ENCODE data around the gene CHDH.

CHDH gene

DNA sequence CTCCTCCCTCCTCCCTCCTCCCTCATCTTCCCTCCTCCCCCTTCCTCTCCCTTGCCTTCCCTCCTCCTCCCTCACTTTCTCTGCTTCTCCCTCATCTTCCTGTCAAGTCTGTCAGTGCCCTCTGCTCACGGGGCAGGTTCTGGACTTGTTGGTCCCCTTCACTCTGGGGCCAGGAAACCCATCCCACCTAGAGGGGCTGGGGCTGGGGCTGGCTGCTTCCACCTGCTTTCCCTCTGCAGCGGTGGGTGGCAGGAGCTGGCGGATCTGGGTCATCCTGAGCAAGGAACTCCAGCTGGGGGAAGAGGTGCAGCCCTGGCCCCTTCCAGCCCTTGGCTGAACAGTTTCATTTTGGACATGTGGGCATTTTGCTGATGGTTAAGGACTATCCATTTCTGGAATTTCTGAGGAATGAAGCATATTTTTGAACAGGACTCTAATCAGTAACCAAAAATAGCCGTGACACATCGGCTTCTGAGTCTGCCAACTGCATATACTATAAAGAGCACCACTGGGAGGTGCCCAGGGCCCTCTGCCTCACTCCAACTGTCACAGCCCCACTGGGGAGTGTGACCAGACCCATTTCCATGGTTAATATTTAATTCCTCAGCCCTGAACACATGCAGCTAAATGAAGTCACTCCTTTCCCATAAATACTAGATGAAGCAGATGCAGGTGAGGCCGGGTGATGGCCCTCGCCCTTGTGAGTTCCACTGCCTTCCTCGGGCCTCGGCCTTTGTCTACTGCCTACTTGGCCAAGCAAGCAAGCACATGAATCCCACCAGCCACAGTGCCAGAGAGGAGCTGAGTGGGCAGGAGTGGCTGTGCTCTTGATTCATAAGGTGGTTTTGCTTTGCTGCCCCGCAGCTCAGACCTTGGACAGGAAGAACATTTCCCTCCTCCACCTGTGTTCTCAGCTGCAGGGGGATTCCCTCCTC lies 39.8 kb downstream of the CHDH start:
- DNase-seq = no peak

- no peak for DNase-seq
These were observed 40.6 kb downstream of the CHDH start for GRCh38 chr3:53805463-53806159.

DNA sequence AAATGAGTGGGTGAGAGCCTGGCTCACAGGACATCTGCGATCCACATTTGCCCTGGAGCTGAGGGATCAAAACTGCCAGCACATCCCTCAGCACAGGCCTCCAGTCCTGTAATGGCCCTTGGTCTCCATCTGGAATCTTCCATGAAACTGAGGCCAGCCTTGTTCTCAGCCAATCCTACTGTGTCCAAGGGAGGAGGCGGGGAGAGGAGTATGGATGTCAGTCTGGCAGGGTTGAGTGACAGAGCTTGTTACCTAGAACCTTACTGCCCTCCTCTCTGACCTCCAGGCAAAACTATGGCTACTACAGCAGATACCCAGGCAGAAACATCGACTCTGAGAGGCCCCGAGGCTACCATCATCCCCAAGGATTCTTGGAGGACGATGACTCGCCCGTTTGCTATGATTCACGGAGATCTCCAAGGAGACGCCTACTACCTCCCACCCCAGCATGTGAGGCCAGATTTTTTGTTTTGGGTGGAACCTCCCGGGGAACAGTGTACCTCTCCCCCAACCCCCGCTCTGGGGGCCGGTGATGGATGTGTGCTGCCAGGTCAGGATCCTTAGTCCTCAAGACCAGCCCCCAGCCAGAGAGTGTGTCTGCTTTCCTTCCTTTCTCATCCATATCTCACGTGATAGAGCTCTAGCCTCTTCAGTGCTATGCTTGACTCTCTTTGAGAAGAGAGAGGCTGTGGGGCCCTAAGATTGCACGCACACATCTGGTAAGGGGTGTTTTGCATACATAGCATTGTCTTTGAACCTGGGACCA lies 41.3 kb downstream of the CHDH start:
- DNase-seq = no peak

DNA sequence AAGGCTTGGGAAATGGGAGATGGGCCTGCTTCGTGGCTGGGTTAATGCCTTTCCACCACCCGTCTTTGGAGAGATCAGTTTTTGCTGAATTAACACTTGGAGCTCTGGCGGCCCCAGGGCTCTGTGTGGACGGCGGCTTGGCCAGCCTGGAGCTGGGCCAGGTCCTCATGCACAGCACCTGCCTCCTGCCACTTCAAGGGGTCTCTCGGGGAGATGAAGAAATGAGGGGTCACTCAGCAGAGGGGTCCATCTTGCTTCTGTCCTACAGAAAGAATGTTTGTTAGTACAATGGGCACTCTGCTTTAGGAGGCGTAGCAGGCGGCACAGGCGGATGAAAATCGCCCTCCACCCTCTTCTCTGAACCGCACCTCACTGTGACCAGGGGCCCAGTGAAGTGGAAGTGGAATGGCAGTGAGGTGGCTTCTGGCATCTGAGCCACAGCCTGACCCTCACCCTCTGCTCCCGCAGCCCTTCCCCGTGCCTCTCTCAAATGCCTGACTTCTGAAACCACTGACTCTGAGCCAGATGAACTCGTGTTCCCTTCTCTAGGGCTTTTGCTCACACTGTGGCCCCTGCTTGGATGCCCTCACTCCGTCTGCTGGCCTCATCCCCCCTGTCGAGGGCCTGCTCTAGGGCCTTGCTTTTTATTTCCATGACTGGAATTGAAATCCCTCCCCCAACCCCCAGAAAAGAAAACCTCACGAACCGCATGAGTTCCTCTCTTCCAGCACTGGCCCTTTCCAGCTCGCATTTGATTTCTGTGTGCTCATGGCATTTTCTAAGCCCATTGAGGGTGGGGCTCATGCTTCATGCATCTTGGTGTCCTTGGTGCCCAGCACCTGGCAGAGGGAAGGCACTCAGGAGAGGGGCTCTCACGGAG lies 42.2 kb downstream of the CHDH start:
- DNase-seq = no peak

GRCh38 chr3:53803124-53803815 lies 42.9 kb downstream of the CHDH start:
- DNase-seq = no peak

GRCh38 chr3:53802256-53802880 lies 43.9 kb downstream of the CHDH start:
- no peak for DNase-seq

GRCh38 chr3:53801319-53801718 lies 44.9 kb downstream of the CHDH start:
- no peak for DNase-seq

DNA sequence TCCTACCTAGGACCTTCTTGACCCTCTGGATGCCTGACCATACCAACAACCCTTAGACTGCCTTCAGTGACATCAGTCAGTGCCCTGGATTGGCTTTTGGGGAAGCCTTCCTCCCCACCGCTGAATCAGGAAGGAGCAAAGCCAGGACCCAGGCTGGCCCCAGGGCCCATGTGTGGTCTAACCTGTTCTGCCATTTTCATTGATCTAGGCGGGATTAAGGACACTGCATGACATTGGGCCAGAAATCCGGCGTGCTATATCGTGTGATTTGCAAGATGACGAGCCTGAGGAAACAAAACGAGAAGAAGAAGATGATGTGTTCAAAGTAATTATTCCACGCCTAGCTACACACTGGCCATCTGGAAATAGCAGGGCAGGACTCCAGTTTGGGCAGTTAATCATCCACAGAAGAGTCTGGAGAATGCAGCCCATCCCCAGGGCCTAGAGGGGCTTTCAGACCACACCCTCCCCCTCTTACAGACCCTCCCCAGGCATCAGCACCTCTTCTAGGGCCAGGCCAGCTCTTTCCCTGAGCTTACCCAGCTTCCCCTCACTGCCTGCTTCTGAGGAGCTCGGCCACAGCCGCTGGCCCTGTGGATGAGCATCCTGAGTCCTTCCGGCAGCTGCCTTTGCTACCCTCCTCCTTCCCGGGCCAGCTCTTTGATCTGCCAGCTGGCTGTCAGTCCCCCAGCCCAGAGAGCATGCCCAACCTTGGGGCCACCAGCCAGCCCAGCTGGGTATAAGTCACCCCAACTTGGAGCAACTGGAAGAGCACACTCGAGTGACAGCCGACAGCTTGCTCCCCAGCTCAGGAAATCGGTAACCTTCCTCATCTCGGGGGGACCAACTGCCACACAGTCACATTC lies 45.9 kb downstream of the CHDH start:
- DNase-seq = no peak

- DNase-seq = no peak
These were observed 46.8 kb downstream of the CHDH start for GRCh38 chr3:53799338-53799865.

GRCh38 chr3:53798144-53798543 lies 48.1 kb downstream of the CHDH start:
- no peak for DNase-seq

DNA sequence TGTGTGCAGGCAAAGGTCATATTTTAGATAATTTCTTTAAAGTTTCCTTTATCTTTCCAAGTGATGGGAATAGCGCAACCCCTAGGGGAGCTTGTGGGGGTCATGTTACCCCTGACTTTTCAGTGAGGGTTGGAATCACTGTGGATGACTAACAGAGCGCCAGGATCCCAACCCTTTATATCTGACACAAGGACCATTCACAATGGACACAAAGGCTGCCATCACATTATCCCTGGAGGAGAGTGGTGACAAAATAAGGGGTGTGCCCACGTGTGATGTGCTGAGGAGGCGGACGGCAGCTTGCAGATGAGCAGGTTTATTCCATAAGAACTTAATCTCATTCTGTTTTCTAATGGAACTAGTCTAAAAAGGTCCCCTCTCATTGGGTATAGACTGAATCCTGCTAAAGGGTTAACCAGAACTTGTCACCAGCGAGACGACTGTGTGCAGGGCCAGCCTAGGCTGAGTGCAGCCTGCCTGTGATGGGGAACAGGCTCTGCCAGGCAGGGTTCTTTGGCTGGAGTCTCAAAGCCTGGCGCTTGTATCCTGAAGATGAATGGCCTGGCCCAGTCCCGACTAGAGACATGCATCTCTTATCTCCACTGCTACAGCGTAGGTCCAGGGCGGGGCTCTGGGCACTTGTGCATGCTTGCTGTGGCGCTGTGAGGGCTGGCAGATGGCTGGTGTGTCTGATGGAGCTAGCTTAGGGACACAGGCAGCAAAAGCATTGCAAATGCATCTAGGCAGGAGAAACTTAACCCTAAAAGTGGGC lies 50.2 kb downstream of the CHDH start:
- DNase-seq = no peak

GRCh38 chr3:53795176-53795575 lies 51.0 kb downstream of the CHDH start:
- DNase-seq = no peak

DNA sequence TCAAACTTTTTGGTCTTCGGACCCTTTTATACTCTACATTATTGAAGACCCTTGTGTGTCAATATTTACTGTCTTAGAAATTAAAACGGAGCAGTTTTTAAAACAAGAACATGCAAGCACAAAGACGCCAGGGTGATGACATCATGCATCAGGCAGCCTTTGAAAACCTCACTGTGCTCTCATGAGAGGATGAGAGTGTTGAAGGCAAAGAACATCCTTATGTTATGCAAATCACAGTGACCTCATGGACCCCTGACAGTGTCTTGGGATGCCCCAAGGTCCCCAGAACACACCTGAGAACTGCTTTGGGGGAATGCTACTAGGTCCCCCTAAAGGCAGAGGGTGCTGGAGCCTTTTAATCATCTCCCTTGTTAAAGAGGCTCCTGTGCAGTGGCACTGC lies 51.6 kb downstream of the CHDH start:
- DNase-seq = no peak

GRCh38 chr3:53792866-53793265 lies 53.4 kb downstream of the CHDH start:
- no peak for DNase-seq

- no peak for DNase-seq
These were observed 54.9 kb downstream of the CHDH start for GRCh38 chr3:53791317-53791716.

- no peak for DNase-seq
These were observed 55.7 kb downstream of the CHDH start for GRCh38 chr3:53790470-53790869.

GRCh38 chr3:53789459-53789858 lies 56.8 kb downstream of the CHDH start:
- no peak for DNase-seq

- DNase-seq = no peak
These were observed 58.2 kb downstream of the CHDH start for GRCh38 chr3:53788038-53788437.

DNA sequence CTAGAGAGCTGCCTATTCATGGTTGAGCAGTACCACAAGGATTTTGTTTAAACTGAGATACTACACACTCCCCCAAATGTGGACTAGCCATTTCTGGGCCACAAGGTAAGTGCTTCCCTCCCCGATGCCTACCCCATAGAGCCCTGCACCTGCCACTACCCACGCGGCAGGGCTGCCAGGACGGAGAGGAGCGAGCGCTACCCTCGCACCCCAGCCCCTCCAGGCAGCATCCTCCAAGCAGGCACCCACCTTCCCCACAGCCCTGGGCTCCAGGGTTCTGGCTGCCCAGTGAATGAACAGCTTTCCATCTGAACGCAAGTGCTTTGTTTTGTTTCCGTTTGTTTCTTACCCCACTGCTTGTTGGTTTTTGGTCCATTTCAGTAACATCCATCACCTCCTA lies 59.2 kb downstream of the CHDH start:
- no peak for DNase-seq
